Epithelial cell of proximal tubule (primary cell): ENCODE data around the gene ZNF783. TPM values are rescaled to one million over a fixed set of nuclear protein-coding genes. Genes with fewer than 3 reads are reported as not detected.

Source experiments
- DNase-seq: peaks from one replicate; pipeline ENCODE4 v3.0.0-alpha.2; 2011; ENCODE audit warnings: low read depth
- H3K4me3 ChIP-seq: 2 replicates; pipeline ENCODE4 v1.5.1; 2011; ENCODE audit warnings: low read depth, mild to moderate bottlenecking, low read length
- total RNA-seq: library from RNA; depleted of rRNA; stranded (reverse); fragments of >200 nt; gene quantifications from 2 replicates; pipeline ENCODE4 v1.2.3, GENCODE V29; 2015
- TF ChIP-seq, protein P1 (sequence below): conservative IDR thresholded peaks from 2 replicates; pipeline ENCODE4 v1.5.1; 2012; ENCODE audit warnings: low read depth, mild to moderate bottlenecking, low read length

ZNF783 gene
- 4.8 and 5.4 TPM in 2 replicates for total RNA-seq

- TF ChIP-seq, protein P1, sequence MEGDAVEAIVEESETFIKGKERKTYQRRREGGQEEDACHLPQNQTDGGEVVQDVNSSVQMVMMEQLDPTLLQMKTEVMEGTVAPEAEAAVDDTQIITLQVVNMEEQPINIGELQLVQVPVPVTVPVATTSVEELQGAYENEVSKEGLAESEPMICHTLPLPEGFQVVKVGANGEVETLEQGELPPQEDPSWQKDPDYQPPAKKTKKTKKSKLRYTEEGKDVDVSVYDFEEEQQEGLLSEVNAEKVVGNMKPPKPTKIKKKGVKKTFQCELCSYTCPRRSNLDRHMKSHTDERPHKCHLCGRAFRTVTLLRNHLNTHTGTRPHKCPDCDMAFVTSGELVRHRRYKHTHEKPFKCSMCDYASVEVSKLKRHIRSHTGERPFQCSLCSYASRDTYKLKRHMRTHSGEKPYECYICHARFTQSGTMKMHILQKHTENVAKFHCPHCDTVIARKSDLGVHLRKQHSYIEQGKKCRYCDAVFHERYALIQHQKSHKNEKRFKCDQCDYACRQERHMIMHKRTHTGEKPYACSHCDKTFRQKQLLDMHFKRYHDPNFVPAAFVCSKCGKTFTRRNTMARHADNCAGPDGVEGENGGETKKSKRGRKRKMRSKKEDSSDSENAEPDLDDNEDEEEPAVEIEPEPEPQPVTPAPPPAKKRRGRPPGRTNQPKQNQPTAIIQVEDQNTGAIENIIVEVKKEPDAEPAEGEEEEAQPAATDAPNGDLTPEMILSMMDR: peak; percentile 58
- peak within 1 kb of the TSS; percentile 70 for H3K4me3 ChIP-seq
- DNase-seq: no peak
These were observed at the start of gene ZNF783 for GRCh38 chr7:149261829-149262617. Gene ZNF783, plus strand, starts transcription at chr7:149262196. Its CDS starts 138 bp downstream, at chr7:149262334.

DNA sequence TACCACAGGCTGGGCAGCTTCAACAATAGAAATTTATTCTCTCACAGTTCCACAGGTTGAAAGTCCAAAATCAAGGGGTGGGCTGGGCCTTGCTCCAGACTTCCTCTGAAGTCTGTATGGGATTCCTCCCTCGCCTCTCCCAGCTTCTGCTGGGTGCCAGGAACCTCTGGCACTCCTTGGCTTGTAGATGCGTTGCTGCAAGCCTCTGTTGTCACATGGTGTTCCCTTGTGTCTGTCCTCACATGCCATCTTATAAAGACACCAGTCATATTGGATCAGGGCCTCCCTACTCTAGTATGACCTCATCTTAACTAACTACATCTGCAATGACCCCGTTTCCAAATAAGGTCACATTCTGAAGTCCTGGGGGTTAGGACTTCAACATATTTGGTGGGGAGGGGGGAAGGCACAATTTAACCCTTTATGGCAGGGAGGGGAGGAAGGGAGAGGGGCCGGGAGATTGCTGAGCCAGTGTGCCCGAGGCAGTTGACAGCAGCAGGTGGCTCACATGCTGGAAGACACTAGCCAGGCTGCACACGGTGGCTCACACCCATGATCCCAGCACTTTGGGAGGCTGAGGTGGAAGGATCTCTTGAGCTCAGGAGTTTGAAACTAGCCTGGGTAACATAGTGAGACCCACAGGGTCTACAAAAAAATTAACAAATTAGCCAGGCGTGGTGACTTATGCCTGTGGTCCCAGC lies 47.8 kb upstream of the ZNF783 start:
- no peak overlapping the region for H3K4me3 ChIP-seq
- DNase-seq: no peak
- TF ChIP-seq, protein P1: no peak

DNA sequence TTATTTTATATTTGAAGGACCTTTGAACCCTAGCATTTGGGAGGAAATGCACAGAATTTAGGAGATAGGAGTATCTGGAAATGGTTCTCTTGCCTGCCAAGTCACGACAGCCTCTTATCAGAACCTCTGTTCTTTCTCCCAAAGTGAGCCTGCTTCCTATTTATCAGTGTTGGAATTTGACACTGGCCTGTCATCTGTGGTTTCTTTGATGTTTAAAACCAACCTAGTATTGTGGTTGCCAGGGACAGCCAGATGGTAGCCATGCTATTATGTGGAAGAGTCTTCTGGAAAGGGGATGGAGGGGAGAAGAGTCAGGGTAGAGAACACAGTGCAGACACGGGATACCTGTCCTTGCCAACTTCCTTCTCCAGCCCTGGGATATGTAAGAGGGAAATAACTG lies 45.6 kb upstream of the ZNF783 start:
- no peak overlapping the region for H3K4me3 ChIP-seq
- TF ChIP-seq, protein P1: no peak
- DNase-seq: no peak

DNA sequence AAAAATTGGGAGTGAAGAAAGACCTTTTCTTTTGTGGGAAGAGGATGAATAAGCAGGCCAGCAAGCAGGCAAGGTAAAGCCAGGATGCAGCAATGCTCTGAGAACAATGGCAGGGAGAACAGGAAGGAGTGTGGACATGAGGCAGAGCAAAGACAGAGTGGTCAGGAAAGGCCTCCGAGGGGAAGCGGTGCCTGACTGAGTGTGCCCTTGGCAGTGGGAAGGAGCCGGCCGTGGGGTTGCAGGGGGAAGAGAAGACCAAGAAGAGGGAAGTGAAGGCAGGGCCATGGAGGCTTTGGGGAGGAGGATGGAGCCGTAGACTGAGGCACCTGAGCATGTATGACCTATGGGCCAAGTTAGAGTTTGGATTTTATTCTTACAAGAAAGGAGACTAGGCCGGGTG lies 44.4 kb upstream of the ZNF783 start:
- H3K4me3 ChIP-seq: no peak overlapping the region
- no peak for DNase-seq
- TF ChIP-seq, protein P1: no peak

GRCh38 chr7:149218469-149219420 lies 43.3 kb upstream of the ZNF783 start:
- TF ChIP-seq, protein P1: no peak

DNA sequence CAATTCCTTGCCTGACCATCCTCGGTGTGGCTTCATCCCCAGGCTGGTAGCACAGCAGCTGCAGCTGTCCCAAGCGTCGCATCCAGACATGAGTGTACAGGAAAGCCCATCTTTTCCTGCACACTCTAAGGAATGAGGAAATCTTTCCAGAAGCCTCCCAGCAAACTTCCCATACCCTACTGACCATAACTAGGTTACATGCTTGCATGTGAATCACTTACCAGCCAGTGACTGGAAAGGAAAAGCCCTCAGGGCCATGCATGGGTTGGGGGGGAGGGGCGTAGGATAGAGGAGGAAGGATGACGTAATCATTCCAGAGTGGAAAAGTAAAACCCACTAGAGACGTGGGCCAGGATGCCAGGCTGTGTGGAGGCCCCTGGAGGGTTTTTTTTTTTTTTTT lies 41.5 kb upstream of the ZNF783 start:
- TF ChIP-seq, protein P1: no peak
- DNase-seq: no peak
- H3K4me3 ChIP-seq: no peak overlapping the region

More at GRCh38 chr7:149218469-149219420, 43.3 kb upstream of the ZNF783 start:
- DNase-seq: no peak
- no peak overlapping the region for H3K4me3 ChIP-seq
